ENCODE measurements around the gene ANKS1A.

GRCh38 chr6:35065441-35065800 is 176.4 kb downstream of the ANKS1A start:
- TF ChIP-seq CTCF (conservative IDR thresholded peaks at IDR 0.05), result no peak
- TF ChIP-seq ZFX (IDR thresholded peaks at IDR 0.05), result no peak

Data from C4-2B (cell line).